Measurements from ENCODE around the gene TMLHE.
"Not testable (repeated sequence)": the region's sequence is repeated elsewhere in the genome, so short reads cannot be mapped to it uniquely, and the experiment has no call there.

DNA sequence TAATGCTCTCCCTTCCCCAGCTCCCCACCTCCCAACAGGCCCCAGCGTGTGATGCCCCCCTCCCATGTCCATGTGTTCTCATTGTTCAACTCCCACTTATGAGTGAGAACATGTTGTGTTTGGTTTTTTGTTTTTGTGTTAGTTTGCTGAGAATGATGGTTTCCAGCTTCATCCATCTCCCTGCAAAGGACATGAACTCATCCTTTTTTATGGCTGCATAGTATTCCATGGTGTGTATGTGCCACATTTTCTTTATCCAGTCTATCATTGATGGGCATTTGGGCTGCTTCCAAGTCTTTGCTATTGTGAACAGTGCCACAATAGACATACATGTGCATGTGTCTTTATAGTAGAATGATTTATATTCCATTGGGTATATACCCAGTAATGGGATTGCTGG, 22.3 kb upstream of the TMLHE start:
- not testable (repeated sequence) for TF ChIP-seq POLR2A, POLR2AphosphoS5 (IDR thresholded peaks at IDR 0.05)
- TF ChIP-seq, protein P1, sequence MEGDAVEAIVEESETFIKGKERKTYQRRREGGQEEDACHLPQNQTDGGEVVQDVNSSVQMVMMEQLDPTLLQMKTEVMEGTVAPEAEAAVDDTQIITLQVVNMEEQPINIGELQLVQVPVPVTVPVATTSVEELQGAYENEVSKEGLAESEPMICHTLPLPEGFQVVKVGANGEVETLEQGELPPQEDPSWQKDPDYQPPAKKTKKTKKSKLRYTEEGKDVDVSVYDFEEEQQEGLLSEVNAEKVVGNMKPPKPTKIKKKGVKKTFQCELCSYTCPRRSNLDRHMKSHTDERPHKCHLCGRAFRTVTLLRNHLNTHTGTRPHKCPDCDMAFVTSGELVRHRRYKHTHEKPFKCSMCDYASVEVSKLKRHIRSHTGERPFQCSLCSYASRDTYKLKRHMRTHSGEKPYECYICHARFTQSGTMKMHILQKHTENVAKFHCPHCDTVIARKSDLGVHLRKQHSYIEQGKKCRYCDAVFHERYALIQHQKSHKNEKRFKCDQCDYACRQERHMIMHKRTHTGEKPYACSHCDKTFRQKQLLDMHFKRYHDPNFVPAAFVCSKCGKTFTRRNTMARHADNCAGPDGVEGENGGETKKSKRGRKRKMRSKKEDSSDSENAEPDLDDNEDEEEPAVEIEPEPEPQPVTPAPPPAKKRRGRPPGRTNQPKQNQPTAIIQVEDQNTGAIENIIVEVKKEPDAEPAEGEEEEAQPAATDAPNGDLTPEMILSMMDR (IDR thresholded peaks at IDR 0.05 in 8 of 11, conservative IDR thresholded peaks at IDR 0.05 in 3 of 11) = not testable (repeated sequence)

Data from spleen (tissue), 7 donors.